Ureter (tissue), 1 donor: Measurements from ENCODE around the gene ALPL. TPM values are rescaled to one million over a fixed set of nuclear protein-coding genes. Genes with fewer than 3 reads are reported as not detected.

Experiments used
- DNase-seq: peaks from one replicate; pipeline ENCODE4 v3.0.0-alpha.2; 2020; ENCODE audit warnings: low spot score
- total RNA-seq: library from RNA; stranded (reverse); gene quantifications from one replicate; pipeline ENCODE4 v1.2.4, GENCODE V29; 2023
- donor health status: DM: yes; HTN: yes; CAD: no.

Gene ALPL
- total RNA-seq, 1 donor from 2014 or later, result 12.9 TPM

DNA sequence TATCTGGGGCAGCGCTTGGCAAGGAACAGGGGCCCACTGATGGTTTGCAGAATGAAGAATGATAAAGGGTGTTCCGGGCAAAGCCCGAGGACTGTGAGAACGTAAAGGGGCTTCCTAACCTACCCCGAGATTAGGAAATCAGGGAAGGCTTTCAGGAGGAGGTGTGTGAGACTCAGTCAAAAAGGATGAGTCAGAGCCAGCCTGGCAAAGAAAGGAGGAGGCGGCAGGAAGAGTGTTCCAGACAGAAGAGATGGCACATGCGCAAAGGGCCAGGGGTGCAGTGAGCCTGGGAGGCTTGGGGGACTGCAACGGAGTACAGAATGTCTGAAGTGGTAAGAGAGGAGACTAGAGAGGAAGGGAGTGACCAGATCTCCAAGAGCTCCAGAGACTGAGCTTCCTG, 89.7 kb downstream of the ALPL start:
- DNase-seq, result no peak

DNA sequence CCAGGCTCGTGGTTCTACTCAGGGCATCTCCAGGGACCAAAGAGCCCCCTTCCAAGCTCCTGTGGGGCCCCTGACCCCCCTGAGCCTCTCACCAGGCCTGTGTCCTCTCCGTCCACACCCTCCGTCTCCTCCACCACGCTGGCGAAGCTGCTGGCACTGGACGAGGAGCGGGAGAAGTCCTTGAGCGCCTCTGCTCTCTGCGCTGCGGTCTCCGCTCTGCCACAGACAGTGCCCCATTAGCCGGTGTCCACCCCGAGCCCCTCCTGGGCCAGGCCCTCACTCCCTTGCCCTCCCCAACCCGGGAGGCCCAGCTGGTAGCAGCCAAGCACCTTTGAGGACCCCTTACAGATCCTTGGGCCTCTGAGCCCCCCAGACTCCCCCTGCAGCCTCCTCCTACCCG, 90.2 kb downstream of the ALPL start:
- no peak for DNase-seq

GRCh38 chr1:21601278-21602048, 92.2 kb downstream of the ALPL start:
- DNase-seq, result no peak

DNA sequence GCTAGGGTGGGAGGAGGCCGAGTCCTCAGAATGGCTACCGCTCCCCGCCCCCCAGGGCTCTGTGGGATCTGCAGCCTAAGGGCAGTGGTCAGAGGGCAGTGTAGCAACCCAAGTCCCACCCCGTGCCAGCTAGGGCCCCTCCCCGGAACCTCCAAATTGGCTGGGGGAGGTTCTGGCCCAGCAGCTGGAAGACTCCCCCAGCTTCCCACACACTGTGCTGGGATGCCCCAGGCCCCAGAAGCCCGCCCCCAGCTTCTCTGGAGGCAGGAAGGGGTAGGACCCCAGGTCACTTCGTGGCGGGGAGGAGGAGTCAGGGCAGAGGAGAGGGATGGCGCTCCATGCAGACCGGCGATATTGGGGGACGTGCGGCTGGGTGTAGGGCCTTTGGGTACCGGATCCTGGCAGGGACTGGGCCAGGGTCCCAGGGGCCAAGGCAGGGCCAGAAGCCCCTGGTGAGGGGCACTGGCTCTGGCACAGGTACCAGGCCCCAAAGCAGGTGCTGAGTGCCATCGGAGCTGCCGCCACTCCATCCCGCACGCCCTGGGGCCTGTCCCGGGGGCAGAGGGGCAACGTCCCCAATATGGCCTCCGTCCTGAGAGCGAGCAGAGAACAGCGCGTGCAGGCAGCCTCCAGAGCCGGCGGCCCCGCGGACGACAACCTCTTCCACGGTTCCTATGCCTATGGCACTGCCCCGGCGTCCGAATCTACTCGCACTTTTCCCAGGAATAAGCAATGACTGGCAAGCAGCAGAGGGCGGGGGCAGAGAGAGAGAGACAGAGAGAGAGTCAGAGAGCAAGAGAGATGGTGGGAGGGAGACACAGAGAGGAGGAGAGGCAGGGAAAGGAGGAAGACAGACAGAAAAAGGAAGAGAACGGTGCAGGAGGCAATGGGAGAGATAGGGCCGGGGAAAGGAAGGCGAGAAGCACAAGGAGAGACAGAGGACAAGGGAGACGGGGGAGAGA, 94.2 kb downstream of the ALPL start:
- DNase-seq, result no peak

- no peak for DNase-seq
Measured at GRCh38 chr1:21604208-21604957, 95.2 kb downstream of the ALPL start.

GRCh38 chr1:21605012-21605715, 95.9 kb downstream of the ALPL start:
- no peak for DNase-seq

- DNase-seq, result no peak
Measured at GRCh38 chr1:21605964-21606705, 96.9 kb downstream of the ALPL start.

GRCh38 chr1:21607549-21608529, 98.6 kb downstream of the ALPL start:
- DNase-seq, result peak; percentile 71

GRCh38 chr1:21608798-21609197, 99.6 kb downstream of the ALPL start:
- no peak for DNase-seq

DNA sequence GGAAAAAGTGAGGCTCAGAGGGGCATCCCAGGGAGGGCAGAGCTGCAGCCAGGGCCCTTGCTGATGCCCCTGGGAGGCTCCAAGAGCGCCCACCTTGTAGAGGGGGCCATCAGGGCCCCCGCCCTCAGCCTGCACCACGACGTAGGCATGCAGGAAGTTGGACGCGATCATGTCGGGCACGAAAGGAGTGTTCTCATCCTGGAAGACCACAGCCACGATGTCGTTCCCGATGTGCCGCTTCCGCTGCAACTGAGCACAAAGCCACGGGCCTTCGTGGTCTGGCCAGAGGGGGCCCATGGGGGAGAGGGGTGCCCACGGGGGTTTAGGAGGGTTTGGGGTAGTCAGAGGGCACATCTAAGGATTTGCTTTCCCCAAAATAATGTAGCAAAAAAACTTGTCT, 100.8 kb downstream of the ALPL start:
- no peak for DNase-seq

DNA sequence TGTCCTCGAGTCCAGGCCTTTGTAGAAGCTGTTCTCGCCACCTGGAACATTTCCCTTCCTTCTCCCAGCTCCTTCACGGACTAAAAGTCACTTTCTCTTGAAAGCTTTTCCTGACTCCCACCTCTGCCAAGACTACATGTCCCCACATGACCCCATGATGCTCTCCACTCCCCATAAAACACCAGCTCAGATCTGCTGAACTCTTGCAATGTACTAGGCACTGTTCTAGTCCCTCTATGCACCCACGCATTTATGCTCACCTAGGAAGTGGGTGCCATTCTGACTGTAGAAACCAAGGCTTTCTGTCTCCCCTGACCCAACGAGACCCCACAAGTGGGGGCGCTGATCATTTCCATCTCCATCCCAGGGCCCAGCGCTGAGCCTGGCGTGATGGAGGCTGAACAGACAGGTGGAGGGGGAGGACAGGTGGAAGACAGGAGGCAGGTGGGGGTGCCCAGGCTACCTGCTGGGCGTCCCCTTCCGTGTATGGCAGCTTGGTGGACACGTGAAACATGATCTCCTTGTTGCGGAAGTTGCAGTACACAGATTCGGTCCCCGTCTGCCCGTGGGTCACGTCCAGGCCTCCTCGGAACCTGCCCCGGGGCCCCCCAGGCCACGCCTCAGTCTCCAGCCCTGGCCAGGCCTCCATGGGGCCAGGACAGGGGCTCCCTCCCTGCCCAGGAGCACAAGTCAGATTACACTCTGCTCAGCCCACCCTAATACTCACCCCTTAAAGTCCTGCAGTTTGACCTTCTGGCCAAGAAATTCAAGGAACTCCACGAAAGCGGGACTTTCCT, 102.0 kb downstream of the ALPL start:
- no peak for DNase-seq

DNA sequence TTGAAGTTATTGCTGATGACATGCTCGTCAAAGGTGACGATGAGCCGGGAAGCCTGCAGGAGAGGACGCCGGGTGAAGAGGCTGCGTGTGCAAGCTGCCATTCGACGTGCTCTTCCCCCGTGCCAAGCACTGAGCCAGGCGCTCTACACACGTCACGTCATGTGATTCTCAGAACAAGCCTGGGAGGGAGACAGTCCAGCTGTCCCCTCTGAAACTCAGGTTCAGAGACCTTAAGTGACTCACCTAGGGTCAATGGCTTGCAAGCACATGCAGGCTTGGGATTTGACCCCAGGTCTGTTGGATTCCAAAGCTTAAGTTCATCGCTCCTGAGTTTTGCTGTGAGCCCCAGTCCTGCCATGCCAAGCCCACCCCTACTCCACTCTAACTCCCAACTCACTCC, 102.8 kb downstream of the ALPL start:
- no peak for DNase-seq

DNA sequence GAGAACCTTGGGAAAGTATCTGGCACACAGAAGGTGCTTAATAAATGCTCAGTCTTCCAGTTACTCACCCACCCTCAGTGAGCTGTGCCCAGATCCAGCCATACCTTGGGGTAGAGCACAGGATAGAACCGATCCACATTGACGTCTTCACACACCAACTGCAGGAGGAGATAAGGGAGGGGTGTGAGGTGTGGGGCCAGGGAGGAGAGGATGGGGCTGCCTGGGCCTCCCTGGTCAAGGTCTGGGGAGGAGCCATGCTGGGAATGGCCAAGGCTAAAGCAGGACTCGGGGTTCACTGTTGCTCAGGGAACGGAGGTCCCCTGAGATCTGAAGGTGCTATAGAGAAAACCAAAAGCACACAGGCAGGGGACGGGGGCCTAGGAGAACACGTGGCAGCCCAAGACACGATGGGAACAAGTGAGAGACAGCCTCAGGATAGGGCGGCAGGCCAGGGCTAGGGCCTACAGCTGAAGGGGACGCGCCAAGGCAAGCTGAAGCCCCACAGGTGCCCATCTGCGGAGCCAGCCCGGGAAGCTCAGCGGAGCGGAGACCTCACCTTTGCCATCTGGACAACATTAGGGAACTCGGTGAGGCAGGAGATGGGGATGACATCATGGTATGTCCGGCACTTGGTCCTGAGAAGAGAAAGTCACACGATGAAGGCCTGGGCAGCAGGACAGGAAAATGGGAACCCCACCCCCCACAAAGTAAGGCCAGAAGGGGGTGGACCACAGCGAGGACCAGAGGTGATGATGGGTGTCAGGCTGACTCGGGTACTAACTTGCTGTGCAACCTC, 104.0 kb downstream of the ALPL start:
- no peak for DNase-seq

DNA sequence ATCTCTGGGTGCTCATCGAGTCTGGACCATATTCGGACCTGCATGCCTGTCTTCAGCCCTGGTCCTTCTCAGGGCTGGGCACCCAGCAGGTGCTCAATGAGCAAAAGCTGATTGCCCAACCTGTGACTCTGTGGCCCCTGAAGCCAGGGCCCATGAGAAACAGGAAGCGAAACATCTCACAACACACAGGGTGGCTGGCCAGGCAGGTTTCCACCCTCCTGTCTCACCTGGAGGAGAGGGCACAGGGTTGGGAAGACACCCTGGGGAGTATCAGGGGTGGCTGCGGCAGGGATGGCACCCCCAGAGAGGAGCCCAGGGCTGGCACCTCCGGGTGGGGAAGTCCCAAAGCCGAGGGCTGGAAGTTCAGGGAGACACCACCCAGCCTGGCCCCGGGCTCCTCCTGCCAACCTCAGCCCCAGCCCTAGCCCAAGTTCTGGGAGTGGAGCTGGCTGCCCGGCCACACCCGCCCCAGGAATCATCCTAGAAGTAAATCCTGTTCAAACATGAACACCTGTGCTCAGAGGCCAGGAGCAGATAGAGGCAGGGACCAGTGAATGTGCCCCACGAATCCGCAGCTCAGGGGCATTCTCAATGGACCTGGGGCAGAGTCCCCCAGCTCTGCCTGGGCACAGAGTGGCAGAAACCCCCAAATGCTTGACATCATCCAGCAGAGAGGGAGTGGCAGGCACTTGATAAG, 105.3 kb downstream of the ALPL start:
- no peak for DNase-seq

GRCh38 chr1:21616372-21616771, 107.1 kb downstream of the ALPL start:
- no peak for DNase-seq

DNA sequence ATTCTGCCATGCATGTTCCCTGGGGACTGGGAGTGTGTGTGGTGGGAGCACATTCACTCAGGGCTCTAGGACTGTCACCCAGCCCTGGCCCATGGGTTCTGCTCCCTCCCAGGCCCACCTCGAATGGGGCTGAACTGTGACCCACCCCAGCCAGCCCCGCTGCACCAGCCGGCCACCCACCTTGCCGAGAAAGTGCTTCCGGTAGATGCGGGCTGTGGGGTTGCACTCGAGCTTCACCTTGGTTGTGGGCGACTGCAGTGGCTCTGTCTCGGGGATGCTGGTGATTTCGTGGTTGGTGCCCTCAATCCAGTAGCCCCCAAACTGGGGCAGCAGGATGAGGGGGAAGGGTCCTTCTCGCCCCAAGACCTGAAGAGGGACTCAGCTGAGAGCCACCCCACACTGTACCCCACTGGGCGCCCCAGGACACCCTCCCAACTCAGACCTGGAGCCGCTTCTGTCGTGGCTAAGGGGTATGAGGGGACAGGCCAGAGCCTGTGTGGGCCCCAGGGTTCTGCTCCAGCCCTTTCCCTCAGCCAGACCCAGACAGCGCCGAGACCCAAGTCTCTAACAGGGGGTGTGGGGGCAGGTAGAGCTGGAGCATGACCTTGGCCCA, 108.0 kb downstream of the ALPL start:
- DNase-seq, result no peak

GRCh38 chr1:21618059-21618458, 108.8 kb downstream of the ALPL start:
- DNase-seq, result no peak
